DMS 273 (cell line): ENCODE data around the gene BARX1.
"Not testable (repeated sequence)": the region's sequence is repeated elsewhere in the genome, so short reads cannot be mapped to it uniquely, and the experiment has no call there.

Experiments
- DNase-seq: peaks from one replicate; lab custom pipeline; 2025; ENCODE audit not compliant: unreplicated experiment; lab: John Stamatoyannopoulos, UW

The BARX1 gene

DNA sequence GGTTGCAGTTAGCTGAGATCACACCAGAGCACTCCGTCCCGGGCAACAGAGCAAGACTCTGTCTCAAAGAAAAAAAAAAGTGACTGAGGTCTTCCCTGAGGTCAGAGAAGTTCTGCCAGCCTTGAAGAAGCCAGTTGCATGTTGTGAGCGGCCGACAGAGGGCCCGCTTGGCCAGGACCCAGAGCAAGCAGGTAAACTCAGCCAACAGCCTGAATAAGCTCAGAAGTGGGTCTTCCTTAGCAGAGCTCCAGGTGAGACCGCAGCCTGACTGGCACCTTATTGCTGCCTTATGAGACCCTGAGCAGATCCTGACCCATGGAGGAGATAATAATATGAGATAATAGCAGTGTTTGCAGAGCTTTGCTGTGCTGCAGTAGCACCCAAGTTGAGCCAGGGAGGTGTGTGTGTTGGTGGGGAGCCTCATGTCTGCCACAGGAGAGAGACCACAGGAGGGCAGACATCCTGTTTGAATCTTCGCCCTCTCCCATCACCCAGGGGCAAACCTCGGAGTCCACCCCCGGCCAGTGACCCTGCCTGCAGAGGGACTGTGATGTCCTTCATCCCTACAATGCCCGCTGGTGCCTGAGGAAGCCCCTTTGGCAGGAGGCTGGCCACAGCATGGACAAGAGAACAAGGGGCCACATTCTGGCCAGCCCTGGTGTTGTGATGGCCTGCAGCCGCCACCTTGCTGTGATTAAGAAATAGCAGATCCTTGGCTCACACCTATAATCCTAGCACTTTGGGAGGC lies 10.8 kb upstream of the BARX1 start:
- peak; percentile 25 for DNase-seq

DNA sequence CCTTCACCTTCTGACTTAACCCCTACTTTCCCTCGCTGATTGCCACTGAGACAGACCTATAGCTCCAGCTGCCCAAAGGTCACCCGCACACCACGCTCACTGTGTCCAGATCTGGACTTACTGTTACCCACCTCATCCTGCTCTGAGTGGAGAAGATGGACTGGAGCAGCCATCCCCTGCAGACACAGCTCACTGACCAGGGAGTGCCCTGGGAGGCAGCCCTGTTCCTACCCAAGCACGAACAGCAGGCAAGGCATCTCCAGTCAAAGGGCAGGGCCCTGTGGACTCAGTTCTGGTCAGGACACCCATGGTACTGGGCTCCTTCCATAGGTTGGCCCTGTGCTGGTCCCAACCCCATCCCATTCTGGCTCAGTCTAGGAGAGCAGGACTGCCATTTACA lies 9.5 kb upstream of the BARX1 start:
- DNase-seq, result no peak

GRCh38 chr9:93963969-93964368 lies 8.8 kb upstream of the BARX1 start:
- DNase-seq, result no peak

DNA sequence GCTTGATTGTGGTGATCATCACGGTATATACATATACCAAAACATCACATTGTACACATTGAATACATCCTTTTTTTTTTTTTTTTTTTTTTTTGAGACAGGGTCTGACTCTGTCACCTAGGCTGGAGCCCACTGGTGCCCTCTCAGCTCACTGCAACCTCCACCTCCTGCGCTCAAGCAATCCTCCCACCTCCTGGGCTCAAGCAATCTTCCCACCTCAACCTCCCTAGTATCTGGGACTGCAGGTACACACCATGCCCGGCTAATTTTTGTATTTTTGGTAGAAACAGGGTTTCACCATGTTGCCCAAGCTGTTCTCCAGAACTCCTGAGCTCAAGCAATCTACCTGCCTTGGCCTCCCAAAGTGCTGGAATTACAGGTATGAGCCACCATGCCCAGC lies 8.3 kb upstream of the BARX1 start:
- DNase-seq, result not testable (repeated sequence)

GRCh38 chr9:93962561-93963440 lies 7.6 kb upstream of the BARX1 start:
- peak; percentile 91 for DNase-seq

DNA sequence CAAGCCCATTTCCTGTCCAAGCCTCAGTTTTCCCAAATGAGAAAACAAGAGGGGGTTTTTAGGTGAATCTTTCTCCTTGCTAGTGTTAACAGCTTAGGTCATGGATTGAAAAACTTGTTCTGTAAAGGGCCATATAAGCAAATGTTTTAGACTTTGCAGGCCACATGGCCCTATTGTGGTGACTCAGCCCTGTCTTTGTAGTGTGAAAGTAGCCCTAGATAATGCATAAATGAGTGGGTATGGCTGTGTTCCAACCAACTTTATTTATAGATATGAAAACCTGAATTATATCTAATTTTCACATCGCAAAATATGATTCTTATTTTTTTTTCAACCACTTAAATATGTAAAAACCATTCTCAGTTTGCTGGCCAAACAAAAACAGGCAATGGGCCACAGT lies 6.9 kb upstream of the BARX1 start:
- DNase-seq, result no peak

DNA sequence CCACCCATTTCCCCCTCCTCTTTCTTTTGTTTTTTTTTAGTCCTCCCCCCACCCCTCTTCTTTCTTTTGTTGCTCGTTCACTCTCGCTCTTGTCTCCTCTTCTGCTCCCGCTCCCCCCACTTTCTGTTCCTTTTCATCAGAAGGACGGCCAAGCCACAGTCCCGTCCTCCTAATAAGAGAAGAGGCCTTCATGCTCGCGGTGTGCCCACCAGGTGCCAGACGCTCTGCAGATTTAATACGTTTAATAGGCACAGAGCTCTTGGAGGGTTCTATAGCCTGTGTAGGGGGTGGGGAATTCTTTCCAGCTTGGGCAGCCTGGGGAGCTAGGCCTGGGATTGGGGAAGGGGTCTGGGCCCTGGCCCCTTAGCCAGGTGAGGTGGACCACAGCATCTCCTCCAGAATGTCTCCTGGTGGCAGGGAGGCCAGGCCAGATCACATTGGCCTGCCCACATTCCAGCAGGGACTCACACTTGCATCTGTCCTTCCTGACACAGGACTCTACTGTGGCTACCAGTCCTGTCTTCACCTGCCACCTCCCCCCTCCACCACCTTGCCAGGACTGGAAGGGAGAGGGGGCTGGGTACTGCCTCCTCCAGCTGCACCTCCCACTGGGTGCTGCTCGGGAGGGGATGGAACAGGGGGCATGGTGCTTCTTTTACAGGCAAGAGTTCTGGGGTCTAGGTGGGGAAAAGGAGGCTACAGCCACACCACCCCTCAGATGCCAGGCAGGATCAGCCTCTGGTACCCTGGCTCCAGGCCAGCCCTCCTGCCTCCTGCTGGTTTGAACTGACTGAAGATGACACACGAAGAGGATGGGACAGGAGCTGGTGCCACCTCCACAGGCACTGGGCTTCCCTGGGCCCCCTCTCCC lies 6.1 kb upstream of the BARX1 start:
- DNase-seq, result no peak

DNA sequence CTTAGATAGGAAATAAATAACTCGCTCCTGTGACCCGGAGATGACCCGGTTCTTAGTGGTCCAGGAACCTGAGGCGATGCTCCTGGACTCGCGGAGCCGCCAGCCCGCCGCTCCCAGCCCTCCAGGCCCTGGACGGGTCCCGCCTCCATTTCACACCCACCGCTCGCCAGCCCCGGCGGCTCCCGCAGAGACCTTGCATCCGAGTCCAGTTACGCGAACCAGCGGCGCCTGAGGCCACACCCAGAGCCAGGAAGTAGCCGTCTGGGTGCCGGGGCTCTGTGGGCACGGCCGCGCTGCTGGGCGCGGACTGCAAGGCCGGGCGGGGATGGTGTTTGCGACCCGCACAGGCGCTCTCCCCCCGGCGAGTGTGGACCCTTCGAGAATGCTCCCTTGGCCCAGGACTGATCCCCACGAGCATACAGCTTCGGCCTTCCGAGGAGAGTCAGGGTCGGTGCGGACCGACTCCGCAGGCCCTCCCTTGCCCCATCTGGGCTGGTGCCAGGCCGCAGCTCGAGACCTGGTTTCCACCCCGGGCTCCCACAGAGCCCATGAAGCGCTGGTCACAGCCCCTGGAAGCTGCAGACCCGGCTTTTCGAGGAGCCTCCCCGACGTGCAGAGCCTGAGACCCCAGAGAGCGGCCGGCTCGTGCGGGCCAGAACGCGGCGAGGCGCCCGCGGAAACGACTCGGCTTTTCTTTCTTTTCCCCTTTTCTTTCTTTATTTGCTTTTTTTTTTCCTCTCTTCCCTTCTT lies 5.2 kb upstream of the BARX1 start:
- no peak for DNase-seq

DNA sequence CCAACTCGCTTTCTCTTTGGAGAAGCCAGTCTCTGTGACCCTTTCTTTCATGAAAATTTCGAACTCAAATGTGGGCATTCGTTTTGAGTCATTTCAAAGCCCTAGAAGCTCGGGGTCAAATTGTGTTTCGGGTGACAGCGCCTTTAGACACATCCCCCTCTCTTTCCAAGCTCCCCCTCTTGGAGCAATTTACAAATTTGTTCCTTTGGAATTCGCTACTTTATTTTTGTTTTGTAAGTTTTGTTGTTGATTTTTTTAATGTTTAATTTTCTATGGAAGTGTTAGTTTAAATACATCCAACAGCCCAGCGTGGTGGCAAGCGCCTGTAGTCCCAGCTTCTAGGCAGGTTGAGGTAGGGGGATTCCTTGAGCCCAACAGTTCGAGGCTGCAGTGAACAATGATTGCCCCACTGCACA lies 4.6 kb upstream of the BARX1 start:
- no peak for DNase-seq

DNA sequence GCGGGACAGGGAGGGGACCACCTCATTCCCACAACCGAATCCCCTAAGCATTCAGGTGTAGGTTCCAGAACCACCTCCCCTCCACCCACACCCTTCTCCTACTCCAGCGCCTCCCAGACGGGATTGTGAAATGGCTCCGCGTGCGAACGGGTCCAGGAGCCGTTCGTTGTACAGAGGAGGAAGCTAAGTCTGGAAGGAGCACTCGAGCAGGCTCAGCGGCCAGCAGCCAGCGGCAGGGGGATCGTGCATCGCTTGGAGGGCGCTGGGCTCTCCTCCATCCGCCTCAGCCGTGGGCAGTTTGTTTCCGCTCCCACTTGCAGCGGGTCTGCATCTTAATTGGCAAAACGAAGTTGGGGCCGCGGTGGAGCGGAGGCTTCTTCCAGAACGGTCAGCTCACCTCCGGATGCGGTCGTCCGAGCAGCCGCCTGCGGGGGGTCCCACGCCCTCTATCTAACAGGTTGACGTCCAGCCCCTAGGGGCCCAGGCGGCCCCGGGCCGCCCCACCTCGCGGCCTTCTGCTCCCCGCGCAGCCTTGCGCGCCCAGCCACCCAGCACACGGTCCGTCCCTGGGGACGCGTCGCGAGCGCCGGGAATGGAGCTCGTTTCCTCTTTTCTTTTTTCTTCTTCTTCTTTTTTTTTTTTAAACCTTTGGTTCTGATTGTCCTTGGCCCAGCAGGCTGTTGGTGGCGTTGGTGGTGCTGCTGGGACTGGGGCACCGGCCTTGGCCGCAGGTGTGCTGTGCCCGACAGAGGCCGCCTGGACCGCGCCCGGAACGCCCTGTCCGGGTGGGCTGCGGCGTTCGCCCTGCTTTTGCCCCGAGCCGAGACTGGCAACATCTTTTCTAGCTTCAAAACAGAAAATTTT lies 3.9 kb upstream of the BARX1 start:
- DNase-seq, result peak; percentile 51

- DNase-seq, result peak; percentile 24
Measured at GRCh38 chr9:93958121-93958818, 3.1 kb upstream of the BARX1 start.

DNA sequence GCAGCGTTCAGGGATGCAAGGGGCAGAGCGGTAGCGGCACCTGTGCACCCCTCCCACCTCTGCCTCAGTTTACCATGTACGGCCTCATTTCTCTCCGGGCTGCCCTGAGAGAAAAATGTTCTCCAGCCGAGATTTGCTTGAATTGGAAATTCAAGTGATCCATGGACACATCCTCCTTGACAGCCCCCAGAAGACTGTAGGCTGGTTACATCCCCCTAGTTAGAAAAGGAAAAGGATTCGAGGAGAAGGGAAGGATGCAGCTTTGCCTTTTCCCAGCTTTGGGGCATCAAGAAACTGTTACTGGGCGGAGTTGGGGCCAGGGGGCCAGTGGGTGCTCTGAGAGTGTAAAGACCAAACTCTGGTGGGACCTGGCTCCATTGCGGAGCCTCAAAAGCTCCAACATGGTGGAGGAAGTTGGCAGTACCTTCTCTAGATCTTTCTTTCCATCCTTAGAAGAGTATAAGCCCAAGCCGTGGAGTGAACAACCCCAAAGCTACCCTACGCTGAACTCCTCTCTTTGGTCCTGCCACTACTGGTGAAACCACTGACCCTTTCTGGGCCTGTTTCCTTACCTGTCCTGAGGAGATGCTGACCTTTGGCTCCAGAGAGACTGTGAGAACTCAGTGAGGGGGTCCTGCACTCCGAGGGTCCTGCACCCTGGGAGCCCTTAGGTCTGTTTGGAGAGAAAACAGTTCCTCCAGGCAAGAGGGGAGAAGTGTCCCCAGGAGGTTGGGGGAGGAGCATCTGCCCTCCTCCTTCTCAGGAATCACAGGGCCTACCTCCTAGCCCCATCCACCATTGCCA lies 1.0 kb upstream of the BARX1 start:
- DNase-seq, result no peak

DNA sequence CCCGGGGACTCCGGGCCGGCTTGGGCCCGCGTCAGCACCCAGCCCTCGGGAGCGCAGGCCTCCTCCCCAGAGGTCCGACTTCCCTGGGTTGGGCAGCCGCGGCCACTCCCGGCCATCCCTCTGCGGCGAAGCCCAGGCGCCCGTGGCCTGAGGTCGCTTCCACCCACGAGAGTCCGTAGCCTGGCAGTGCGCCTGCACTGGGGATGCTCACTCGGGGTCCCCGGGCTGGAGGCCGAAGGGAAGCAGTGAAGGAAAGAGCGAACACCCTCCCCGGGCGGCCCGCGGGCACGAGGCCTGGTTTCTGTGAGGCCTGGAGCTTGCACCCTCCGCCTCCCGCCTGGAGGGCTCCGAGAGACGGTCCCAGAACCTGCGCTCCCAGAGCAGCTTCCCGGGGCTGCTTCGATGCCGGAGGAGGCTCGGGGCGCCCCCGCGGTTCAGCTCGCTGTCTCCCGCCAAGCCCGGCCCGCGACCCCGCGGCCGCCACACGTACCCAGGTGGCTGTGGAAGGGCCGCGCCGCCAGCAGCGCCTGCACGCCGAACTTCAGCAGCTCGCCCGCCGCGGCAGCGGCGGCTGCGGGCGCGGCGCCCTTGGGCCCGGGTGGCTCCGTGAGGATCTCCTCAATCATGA lies 607 bp downstream of the BARX1 start:
- DNase-seq, result peak; percentile 71

DNA sequence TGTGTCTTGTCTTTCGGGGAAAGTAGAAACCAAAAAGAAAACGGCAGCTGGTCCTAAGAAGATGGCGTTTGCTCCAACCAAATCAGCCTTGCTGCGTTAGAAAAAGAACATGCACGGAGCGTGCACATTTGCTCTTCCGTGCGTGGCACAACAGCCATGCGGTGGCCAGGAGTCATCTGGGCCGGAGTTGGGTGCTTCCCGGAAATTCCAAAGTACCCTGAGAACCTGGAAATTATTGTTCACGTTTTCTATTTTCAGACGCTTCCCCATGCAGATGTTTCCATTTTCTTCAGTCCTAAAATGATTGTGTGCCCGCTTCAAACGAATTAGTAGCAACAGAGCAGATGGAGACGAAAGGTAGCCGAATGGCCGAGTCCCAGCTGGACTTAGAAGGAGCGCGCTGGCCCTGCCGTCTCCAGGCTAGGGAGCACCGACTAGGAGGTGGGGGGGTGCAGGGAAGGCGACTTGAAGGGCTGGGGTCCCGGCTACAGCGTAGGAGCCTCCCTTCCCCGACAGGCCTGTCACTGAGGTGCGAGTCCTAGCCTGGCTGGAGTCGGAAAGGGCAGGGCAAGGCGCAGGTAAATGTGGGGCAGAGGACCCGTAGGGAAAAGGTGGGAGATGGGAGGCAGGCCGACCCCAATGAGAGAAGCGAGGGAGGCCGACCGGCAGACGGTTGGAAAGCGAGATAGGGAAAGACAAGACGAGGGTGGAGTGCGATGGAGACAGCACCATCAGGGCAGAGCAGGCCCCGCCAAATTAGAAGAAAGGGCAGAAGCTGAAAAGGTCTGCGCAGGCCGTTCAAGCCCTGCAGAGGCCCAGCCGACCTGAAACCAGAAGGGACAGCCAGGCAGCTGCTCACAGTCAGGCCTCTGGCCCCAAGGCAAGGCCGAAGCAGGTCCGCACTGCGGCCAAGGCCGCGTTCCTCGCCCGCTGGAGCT lies 1.4 kb downstream of the BARX1 start:
- no peak for DNase-seq

DNA sequence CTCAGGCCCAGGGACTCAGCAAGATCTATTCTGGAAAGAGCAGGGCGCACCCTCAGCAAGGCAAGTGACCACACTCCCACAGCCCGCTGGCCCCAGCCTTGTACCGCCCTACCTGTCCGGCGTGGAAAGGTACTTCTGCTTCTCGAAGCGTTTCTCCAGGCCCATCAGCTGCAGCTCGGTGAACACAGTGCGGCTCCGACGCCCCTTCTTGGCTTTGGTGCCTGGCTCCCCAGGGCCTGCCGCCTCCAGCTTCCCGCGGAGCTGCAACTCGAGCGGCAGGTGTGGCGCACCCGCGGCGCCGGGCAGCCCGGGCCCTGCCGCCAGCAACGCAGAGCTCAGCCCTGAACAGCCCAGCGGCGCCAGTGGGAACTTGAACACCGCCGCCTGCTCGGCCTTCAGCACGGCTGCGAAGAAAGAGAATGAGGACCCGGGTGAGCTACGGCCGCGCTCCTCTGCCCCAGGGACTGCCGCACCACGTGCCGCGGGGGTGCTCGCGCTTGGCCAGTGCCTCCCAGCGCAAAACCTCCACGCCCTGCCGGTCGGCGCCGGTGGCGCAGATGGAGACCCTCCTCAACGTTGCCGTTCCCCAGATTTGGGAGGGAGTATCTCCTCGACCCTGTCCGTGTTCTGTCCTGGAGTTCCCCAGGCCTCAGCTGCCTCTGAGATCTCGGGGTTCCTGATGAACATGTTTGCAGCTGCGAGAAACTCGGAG lies 2.2 kb downstream of the BARX1 start:
- no peak for DNase-seq

DNA sequence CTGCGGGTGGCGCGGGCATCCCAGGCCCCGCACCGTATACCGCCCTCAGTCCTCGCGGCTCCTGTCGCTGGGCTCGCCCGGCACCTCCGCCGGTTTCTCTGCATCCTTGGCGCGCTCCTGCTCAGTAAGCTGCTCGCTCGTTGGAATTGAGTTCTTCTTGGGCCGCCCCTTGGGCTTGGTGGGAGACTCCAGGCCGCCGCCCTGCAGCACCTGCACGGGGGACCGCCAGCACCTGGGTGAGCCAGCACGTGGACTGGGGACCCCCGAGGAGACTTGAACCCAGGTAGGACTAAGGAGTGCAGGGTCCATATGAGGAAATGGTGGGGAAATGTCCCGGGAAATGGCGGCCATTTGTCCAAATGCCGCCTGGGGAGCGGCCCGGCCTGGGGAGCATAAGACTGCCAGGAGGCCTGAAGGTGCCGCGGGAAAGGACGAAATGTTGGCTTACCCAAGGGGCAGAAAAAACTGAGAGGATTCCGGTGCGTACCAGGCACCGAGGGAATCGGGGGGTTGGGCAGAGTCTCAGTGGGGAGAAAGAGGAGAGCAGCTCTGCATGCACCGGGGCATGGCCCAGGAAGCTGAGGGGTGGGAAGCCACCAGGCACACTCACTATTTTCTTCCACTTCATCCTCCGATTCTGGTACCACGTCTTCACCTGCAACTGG lies 2.9 kb downstream of the BARX1 start:
- no peak for DNase-seq
